ENCODE data around the gene SMIM13.

SMIM13 gene

GRCh38 chr6:11065436-11066202 is 28.0 kb upstream of the SMIM13 start:
- no peak overlapping the region for H3K4me3 ChIP-seq (ENCODE audit: low read length)
- H3K27me3 ChIP-seq (ENCODE audit: control insufficient read depth, insufficient read depth, low read length): peaks cover 4% of the 10 kb centered on the region
- H3K4me1 ChIP-seq (ENCODE audit: control insufficient read depth, insufficient read depth, low read length): peaks cover 8% of the 10 kb centered on the region
- no peaks in the 10 kb centered on the region for H3K9me3 ChIP-seq (ENCODE audit: control insufficient read depth, low read length)
- no peak overlapping the region for H3K9ac ChIP-seq (ENCODE audit: low read length)
- no peaks in the 10 kb centered on the region for H3K36me3 ChIP-seq (ENCODE audit: control insufficient read depth, insufficient read depth, low read length)

DNA sequence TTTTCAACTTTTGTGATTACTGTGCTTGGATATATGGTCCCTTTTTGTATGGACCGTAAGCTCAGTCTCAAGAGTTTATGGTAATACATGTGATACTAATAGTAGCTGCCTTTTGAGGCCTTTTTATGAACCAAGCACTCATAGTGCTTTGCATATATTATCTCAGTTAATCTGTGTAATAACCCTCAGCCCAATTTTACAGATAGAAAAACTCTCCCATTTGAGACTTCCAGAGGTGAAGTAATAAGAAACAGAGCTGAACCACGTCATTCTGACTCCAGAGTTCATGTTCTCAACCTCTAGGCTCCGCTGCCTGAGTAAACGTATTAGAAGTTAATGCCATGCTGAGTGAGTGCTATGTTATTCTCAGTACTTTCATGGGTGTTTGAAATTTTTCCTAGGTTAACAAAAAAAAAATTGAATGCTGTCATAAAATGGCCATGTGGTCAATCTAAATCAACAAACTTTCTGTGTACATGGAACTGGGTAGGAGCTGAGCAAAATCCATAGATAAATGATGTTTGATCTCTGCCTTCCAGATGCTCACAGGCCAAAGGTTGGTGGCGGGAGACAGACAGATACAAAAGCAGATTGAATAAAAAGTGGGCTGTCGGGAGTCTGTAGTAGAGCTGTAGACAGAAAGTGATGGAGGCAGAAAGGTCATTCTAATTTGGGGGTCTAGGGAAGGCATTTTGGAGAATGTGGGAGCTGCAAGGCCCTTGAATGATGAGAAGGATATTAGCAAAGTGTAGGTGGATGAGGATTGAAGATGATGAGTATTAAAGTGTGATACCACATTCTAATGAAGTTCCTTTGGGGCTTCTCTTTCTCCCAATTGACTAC is 26.9 kb upstream of the SMIM13 start:
- H3K27me3 ChIP-seq (ENCODE audit: control insufficient read depth, insufficient read depth, low read length): peaks cover 4% of the 10 kb centered on the region
- no peaks in the 10 kb centered on the region for H3K36me3 ChIP-seq (ENCODE audit: control insufficient read depth, insufficient read depth, low read length)
- peaks cover 8% of the 10 kb centered on the region for H3K4me1 ChIP-seq (ENCODE audit: control insufficient read depth, insufficient read depth, low read length)
- H3K9ac ChIP-seq (ENCODE audit: low read length): no peak overlapping the region
- H3K4me3 ChIP-seq (ENCODE audit: low read length): no peak overlapping the region
- no peaks in the 10 kb centered on the region for H3K9me3 ChIP-seq (ENCODE audit: control insufficient read depth, low read length)

- Histone ChIP-seq H3K4me3 (ENCODE audit: low read length) (no peak overlapping the region), H3K9me3 (ENCODE audit: control insufficient read depth, low read length) (no peaks in the 10 kb centered on the region), H3K4me1 (ENCODE audit: control insufficient read depth, insufficient read depth, low read length) (peaks cover 8% of the 10 kb centered on the region), H3K9ac (ENCODE audit: low read length) (no peak overlapping the region), H3K36me3 (ENCODE audit: control insufficient read depth, insufficient read depth, low read length) (no peaks in the 10 kb centered on the region), H3K27me3 (ENCODE audit: control insufficient read depth, insufficient read depth, low read length) (peaks cover 4% of the 10 kb centered on the region)
Measured at GRCh38 chr6:11067348-11067747, 26.3 kb upstream of the SMIM13 start.

DNA sequence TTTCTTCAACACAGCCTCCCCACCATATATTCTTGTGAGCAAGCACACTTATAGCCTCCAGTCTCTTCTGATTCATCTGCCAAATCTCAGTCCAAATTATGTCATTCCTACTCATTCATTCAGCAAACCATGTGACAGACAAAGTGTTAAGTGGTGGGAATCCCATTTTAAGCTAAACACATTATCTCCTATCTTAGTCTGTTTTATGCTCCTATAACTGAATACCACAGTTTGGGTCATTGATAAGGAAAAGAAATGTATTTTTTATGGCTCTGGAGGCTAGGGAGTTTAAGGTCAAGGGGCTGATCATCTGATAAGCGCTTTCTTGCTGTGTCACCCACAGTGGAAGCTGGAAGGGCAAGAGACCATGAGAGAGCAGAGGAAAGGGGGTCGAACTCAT is 23.9 kb upstream of the SMIM13 start:
- H3K36me3 ChIP-seq (ENCODE audit: control insufficient read depth, insufficient read depth, low read length): no peaks in the 10 kb centered on the region
- H3K4me3 ChIP-seq (ENCODE audit: low read length): no peak overlapping the region
- H3K4me1 ChIP-seq (ENCODE audit: control insufficient read depth, insufficient read depth, low read length): peaks cover 8% of the 10 kb centered on the region
- H3K9me3 ChIP-seq (ENCODE audit: control insufficient read depth, low read length): no peaks in the 10 kb centered on the region
- H3K27me3 ChIP-seq (ENCODE audit: control insufficient read depth, insufficient read depth, low read length): peaks cover 4% of the 10 kb centered on the region
- H3K9ac ChIP-seq (ENCODE audit: low read length): no peak overlapping the region

DNA sequence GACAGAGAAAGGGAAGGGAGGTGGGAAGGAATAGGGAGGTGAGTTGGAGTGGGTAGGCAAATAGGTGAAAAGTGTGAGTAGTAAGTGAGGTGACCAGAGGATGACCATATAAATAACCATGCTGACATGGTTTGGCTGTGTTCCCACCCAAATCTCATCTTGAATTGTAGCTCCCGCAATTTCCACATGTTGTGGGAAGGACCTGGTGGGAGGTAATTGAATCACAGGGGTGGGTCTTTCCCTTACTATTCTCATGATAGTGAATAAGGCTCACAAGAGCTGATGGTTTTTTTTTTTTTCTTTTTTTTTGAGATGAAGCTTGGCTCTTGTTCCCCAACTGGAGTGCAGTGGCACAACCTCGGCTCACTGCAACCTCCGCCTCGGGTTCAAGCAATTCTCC is 21.5 kb upstream of the SMIM13 start:
- Histone ChIP-seq H3K27me3 (ENCODE audit: control insufficient read depth, insufficient read depth, low read length) (peaks cover 4% of the 10 kb centered on the region), H3K9ac (ENCODE audit: low read length) (no peak overlapping the region), H3K36me3 (ENCODE audit: control insufficient read depth, insufficient read depth, low read length) (no peaks in the 10 kb centered on the region), H3K9me3 (ENCODE audit: control insufficient read depth, low read length) (no peaks in the 10 kb centered on the region), H3K4me1 (ENCODE audit: control insufficient read depth, insufficient read depth, low read length) (peaks cover 8% of the 10 kb centered on the region), H3K4me3 (ENCODE audit: low read length) (no peak overlapping the region)

GRCh38 chr6:11076540-11076939 is 17.1 kb upstream of the SMIM13 start:
- Histone ChIP-seq H3K36me3 (ENCODE audit: control insufficient read depth, insufficient read depth, low read length) (no peaks in the 10 kb centered on the region), H3K4me3 (ENCODE audit: low read length) (no peak overlapping the region), H3K27me3 (ENCODE audit: control insufficient read depth, insufficient read depth, low read length) (no peaks in the 10 kb centered on the region), H3K4me1 (ENCODE audit: control insufficient read depth, insufficient read depth, low read length) (no peaks in the 10 kb centered on the region), H3K9ac (ENCODE audit: low read length) (no peak overlapping the region), H3K9me3 (ENCODE audit: control insufficient read depth, low read length) (no peaks in the 10 kb centered on the region)

- Histone ChIP-seq H3K36me3 (ENCODE audit: control insufficient read depth, insufficient read depth, low read length) (no peaks in the 10 kb centered on the region), H3K27me3 (ENCODE audit: control insufficient read depth, insufficient read depth, low read length) (no peaks in the 10 kb centered on the region), H3K4me1 (ENCODE audit: control insufficient read depth, insufficient read depth, low read length) (no peaks in the 10 kb centered on the region), H3K4me3 (ENCODE audit: low read length) (no peak overlapping the region), H3K9ac (ENCODE audit: low read length) (no peak overlapping the region), H3K9me3 (ENCODE audit: control insufficient read depth, low read length) (no peaks in the 10 kb centered on the region)
Measured at GRCh38 chr6:11078266-11078665, 15.4 kb upstream of the SMIM13 start.

- Histone ChIP-seq H3K36me3 (ENCODE audit: control insufficient read depth, insufficient read depth, low read length) (no peaks in the 10 kb centered on the region), H3K9ac (ENCODE audit: low read length) (no peak overlapping the region), H3K9me3 (ENCODE audit: control insufficient read depth, low read length) (no peaks in the 10 kb centered on the region), H3K4me3 (ENCODE audit: low read length) (no peak overlapping the region), H3K27me3 (ENCODE audit: control insufficient read depth, insufficient read depth, low read length) (no peaks in the 10 kb centered on the region), H3K4me1 (ENCODE audit: control insufficient read depth, insufficient read depth, low read length) (no peaks in the 10 kb centered on the region)
Measured at GRCh38 chr6:11080296-11080695, 13.3 kb upstream of the SMIM13 start.

- no peaks in the 10 kb centered on the region for H3K36me3 ChIP-seq (ENCODE audit: control insufficient read depth, insufficient read depth, low read length)
- H3K4me3 ChIP-seq (ENCODE audit: low read length): no peak overlapping the region
- no peaks in the 10 kb centered on the region for H3K9me3 ChIP-seq (ENCODE audit: control insufficient read depth, low read length)
- no peak overlapping the region for H3K9ac ChIP-seq (ENCODE audit: low read length)
- H3K27me3 ChIP-seq (ENCODE audit: control insufficient read depth, insufficient read depth, low read length): no peaks in the 10 kb centered on the region
- no peaks in the 10 kb centered on the region for H3K4me1 ChIP-seq (ENCODE audit: control insufficient read depth, insufficient read depth, low read length)
Measured at GRCh38 chr6:11083491-11083890, 10.1 kb upstream of the SMIM13 start.

GRCh38 chr6:11083956-11084355 is 9.7 kb upstream of the SMIM13 start:
- no peaks in the 10 kb centered on the region for H3K9me3 ChIP-seq (ENCODE audit: control insufficient read depth, low read length)
- no peaks in the 10 kb centered on the region for H3K27me3 ChIP-seq (ENCODE audit: control insufficient read depth, insufficient read depth, low read length)
- H3K4me3 ChIP-seq (ENCODE audit: low read length): no peak overlapping the region
- no peak overlapping the region for H3K9ac ChIP-seq (ENCODE audit: low read length)
- H3K4me1 ChIP-seq (ENCODE audit: control insufficient read depth, insufficient read depth, low read length): no peaks in the 10 kb centered on the region
- H3K36me3 ChIP-seq (ENCODE audit: control insufficient read depth, insufficient read depth, low read length): no peaks in the 10 kb centered on the region

DNA sequence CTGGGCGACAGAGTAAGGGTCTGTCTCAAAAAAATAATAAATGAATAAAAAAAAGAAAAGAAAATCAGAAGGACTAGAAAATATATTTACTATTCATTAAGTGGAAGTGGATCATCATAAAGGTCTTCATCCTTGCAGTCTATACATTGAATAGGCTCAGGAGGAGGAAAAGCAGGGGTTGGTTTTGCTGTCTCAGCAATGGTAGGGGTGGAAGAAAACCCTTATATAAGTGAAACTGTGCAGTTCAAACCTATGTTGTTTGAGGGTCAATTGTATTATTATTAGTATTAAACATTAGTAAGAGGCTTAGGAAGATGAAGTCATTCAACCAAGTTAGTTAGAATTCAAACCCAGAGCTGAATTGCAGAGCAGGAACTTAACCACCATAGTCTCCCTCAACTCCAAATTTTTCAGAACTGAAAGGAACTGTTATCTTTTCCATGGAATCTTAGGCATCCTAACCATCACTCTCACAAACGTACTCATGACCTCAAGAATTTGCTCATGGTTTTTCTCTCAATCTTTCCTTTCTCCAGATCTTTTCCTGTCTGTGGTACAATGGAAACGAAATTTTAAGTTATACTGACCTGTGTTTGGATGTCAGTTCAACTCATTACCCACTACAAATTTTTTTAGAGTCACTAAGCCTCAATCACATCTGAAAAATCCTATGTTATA is 7.7 kb upstream of the SMIM13 start:
- Histone ChIP-seq H3K27me3 (ENCODE audit: control insufficient read depth, insufficient read depth, low read length) (no peaks in the 10 kb centered on the region), H3K9ac (ENCODE audit: low read length) (no peak overlapping the region), H3K36me3 (ENCODE audit: control insufficient read depth, insufficient read depth, low read length) (no peaks in the 10 kb centered on the region), H3K9me3 (ENCODE audit: control insufficient read depth, low read length) (no peaks in the 10 kb centered on the region), H3K4me1 (ENCODE audit: control insufficient read depth, insufficient read depth, low read length) (no peaks in the 10 kb centered on the region), H3K4me3 (ENCODE audit: low read length) (no peak overlapping the region)

All from mucosa of stomach (tissue), 1 donor.